C4-2B (cell line): Measurements from ENCODE around the gene SLC37A4.
"Not testable (repeated sequence)": the region's sequence is repeated elsewhere in the genome, so short reads cannot be mapped to it uniquely, and the experiment has no call there.

ENCODE experiments used
- CTCF ChIP-seq: fragments of 450-650 bp; conservative IDR thresholded peaks from 2 replicates; pipeline ENCODE4 v1.5.1; 2017; ENCODE audit warnings: mild to moderate bottlenecking
- ZFX ChIP-seq: fragments of 450-650 bp; IDR thresholded peaks from 2 replicates; pipeline ENCODE4 v1.6.1; 2017

GRCh38 chr11:119059128-119059527 lies 28.5 kb upstream of the SLC37A4 start:
- TF ChIP-seq CTCF, ZFX: not testable (repeated sequence)
